HG03097 (cell line): ENCODE data around the gene TMEM145.

ENCODE experiments used
- ATAC-seq: cut with Tn5 transposase; IDR thresholded peaks from one replicate; pipeline ENCODE4 v1.9.1; 2021; ENCODE audit not compliant: unreplicated experiment, low FRiP score

TMEM145 gene

GRCh38 chr19:42356686-42357085 is 43.6 kb downstream of the TMEM145 start:
- ATAC-seq = no peak

GRCh38 chr19:42357290-42357689 is 44.2 kb downstream of the TMEM145 start:
- ATAC-seq = no peak

DNA sequence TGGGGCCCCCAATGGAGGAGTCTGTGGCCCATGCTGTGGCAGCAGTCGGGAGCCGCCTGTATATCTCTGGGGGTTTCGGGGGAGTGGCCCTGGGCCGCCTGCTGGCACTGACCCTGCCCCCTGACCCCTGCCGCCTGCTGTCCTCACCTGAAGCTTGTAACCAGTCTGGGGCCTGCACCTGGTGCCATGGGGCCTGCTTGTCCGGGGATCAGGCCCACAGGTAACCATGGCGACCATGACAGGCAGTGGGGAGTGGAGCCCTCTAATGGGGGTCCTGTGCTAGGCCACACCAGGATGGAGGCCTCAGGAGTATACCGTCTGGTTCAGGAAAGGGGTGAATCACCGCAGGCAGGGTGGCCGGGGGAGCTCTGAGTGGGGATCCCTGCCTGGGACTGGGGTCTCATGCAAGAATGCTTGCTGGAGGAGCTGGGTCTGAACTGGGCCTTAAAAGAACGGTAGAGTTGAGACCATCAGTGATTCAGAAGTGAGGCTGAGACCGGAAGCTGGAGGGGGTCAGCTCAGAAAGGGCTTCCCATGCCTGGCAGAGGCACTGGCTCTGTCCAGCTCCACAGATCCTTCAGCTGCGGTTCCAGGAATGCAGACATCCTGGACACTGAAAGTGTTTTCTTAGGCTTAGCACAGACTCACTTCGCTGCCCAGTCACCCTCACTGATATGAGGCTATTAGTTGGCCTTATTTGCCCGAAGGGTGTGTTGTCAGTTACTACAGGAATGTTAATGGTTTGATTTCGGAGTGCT is 47.9 kb downstream of the TMEM145 start:
- ATAC-seq = no peak

DNA sequence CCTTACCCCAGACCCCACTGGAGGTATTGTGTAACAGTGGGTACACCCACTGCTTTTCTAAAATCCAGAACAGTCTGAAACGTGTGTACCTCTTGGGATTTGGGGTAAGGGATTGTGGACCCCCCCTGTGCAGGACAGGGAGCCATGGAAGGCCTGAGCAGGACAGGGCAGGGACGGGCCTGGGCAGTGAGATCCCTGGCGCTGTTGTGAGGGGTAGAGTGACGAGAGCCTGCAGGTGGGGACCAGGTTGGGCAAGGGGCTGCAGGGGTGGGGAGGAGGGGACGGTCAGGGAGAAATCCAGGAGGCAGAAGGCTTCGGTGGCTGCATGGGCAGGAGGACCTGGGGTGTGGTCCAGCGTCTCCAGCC is 48.4 kb downstream of the TMEM145 start:
- no peak for ATAC-seq

- ATAC-seq = no peak
Measured at GRCh38 chr19:42362342-42362741, 49.2 kb downstream of the TMEM145 start.

GRCh38 chr19:42362891-42363440 is 49.9 kb downstream of the TMEM145 start:
- no peak for ATAC-seq

- ATAC-seq = no peak
Measured at GRCh38 chr19:42363614-42364346, 50.7 kb downstream of the TMEM145 start.

DNA sequence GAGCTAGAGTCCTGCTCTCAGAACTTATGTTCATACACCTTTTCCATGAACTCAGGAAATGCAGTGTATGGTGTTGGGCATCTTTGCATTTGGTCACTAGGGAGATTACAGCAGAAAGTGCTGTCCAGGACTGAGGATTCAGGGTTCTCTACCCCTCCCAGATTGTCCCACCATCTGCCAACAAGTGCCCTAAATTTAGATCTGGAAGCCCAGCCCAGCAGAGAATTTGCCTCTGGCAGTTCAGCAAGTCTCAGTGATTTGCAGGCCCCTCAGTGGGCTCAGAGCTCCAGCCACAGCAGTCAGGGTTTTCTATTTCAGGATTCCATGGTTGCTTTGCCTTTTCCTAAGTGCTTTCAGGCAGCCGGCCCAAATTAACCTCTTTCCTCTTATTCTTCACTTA is 53.6 kb downstream of the TMEM145 start:
- no peak for ATAC-seq

GRCh38 chr19:42367929-42368328 is 54.8 kb downstream of the TMEM145 start:
- ATAC-seq = no peak

GRCh38 chr19:42368360-42368759 is 55.3 kb downstream of the TMEM145 start:
- ATAC-seq = no peak

DNA sequence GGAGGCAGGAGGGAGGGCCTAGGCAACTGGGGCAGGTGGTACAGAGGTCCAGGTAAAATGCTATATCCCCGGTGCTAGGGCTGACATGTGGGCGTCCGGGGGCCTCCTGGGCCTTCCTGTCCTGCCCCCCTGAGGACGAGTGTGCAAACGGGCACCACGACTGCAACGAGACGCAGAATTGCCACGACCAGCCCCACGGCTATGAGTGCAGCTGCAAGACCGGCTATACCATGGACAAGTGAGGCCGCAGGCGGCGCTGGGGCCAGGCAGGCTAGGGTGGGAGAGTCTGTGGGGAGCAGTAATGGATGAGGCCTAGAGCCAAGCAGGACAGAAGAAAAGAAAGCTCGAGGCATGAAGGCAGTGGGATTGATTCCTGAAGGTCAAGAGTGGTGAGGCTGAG is 55.7 kb downstream of the TMEM145 start:
- ATAC-seq = no peak

DNA sequence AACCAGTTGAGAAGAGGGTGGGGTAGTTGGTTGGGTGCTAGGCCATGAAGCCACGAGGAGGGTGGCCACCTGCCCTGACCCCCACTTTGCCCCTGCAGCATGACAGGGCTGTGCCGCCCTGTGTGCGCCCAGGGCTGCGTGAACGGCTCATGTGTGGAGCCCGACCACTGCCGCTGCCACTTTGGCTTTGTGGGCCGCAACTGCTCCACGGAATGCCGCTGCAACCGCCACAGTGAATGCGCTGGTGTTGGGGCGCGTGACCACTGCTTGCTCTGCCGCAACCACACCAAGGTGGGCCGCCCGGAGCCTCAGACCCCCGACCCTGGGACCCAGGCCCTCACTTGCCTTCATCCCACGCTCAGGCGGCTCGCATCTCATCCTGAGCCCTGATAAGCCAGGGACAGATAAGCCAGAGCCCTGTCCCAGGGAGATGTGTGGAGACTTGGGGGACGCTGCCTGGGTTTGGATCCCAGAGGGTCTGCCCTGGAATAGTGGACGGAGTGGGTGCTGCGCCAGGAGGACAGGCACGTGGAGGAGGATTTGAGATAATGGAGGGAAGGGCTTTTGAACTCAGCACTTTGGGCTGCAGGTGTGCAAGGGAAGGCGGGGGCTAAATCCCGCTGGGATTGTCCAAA is 56.4 kb downstream of the TMEM145 start:
- no peak for ATAC-seq

DNA sequence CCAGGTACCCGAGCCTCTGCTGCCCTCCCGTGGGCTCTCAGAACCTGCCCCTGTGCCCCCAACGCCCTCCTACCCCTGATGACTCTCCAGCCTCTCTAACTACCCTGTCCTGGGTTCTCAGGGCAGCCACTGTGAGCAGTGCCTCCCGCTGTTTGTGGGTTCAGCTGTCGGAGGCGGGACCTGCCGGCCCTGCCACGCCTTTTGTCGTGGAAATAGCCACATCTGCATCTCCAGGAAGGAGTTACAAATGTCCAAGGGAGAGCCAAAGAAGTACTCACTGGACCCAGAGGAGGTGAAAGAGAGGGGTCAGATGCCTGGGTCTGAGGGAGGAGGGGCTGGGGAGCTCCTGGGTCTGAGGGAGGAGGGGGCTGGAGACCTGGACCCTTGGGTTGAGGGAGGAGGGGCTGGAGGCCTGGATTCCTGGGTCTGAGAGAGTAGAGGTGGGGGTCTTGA is 57.0 kb downstream of the TMEM145 start:
- no peak for ATAC-seq

DNA sequence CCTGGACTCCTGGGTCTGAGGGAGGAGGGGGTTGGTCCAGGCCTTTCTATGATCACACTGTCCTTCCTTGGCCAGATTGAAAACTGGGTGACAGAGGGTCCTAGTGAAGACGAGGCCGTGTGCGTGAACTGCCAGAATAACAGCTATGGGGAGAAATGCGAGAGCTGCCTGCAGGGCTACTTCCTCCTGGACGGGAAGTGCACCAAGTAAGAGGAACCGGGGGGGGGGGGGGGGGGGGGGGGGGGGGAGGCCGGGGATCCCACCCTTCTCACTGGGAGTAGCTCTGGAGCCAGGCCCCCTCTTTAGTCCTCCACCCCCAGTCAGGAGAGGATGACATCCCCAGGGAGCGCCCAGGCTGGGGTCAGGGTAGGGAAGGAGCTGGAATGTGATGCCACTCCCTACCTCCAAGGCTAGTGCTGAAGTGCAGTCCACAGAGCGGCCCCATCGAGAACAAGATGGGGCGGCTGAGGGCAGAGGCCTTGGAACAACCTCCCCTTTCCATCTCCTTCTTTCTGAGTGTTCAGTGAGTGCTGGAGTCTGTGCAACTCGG is 57.6 kb downstream of the TMEM145 start:
- no peak for ATAC-seq
